BLaER1 (cell line): Measurements from ENCODE around the gene FBXL4.

Experiments used
- H3K27ac ChIP-seq: shearing (Covaris generic); formaldehyde crosslinking; 2 replicates; pipeline ENCODE4 v1.8.1; 2022
- H3K27me3 ChIP-seq: shearing (Covaris generic); formaldehyde crosslinking; 2 replicates; pipeline ENCODE4 v1.8.1; 2022
- H3K36me3 ChIP-seq: shearing (Covaris generic); formaldehyde crosslinking; 2 replicates; pipeline ENCODE4 v1.8.1; 2022
- H3K4me1 ChIP-seq: shearing (Covaris generic); formaldehyde crosslinking; 2 replicates; pipeline ENCODE4 v1.8.1; 2022
- H3K4me2 ChIP-seq: shearing (Covaris generic); formaldehyde crosslinking; 2 replicates; pipeline ENCODE4 v1.8.1; 2022
- H3K4me3 ChIP-seq: shearing (Covaris generic); formaldehyde crosslinking; 2 replicates; pipeline ENCODE4 v1.8.1; 2022
- H3K9ac ChIP-seq: shearing (Covaris generic); formaldehyde crosslinking; 2 replicates; pipeline ENCODE4 v1.8.1; 2022
- H3K9me3 ChIP-seq: shearing (Covaris generic); formaldehyde crosslinking; 2 replicates; pipeline ENCODE4 v1.8.1; 2022
- H4K20me1 ChIP-seq: shearing (Covaris generic); formaldehyde crosslinking; 2 replicates; pipeline ENCODE4 v1.8.1; 2022
- Cebpa-rat ChIP-seq: shearing (Covaris generic); IDR thresholded peaks from 2 replicates; pipeline ENCODE4 v1.8.1; 2022

FBXL4 gene

GRCh38 chr6:98864497-98864896, 83.2 kb downstream of the FBXL4 start:
- Histone ChIP-seq H3K4me1 (no peaks in the 10 kb centered on the region), H3K9ac (no peak overlapping the region), H3K36me3 (peaks cover 5% of the 10 kb centered on the region; the same call in 1 of the 2 replicates), H3K4me2 (no peak overlapping the region), H3K4me3 (no peak overlapping the region), H4K20me1 (no peaks in the 10 kb centered on the region), H3K9me3 (no peaks in the 10 kb centered on the region; the same call in 1 of the 2 replicates), H3K27ac (no peak overlapping the region), H3K27me3 (no peaks in the 10 kb centered on the region)
- TF ChIP-seq Cebpa-rat = no peak

GRCh38 chr6:98848539-98849242, 99.1 kb downstream of the FBXL4 start:
- TF ChIP-seq Cebpa-rat = no peak

GRCh38 chr6:98847779-98848538, 99.8 kb downstream of the FBXL4 start:
- Histone ChIP-seq H3K4me2 (no peak overlapping the region), H3K27ac (no peak overlapping the region), H3K9ac (no peak overlapping the region), H3K4me3 (no peak overlapping the region), H3K9me3 (no peaks in the 10 kb centered on the region; the same call in 1 of the 2 replicates), H3K36me3 (no peaks in the 10 kb centered on the region), H4K20me1 (peaks cover 66% of the 10 kb centered on the region), H3K27me3 (peaks cover 73% of the 10 kb centered on the region), H3K4me1 (peaks cover 9% of the 10 kb centered on the region; the same call in 1 of the 2 replicates)
- no peak for TF ChIP-seq Cebpa-rat

More at GRCh38 chr6:98848539-98849242, 99.1 kb downstream of the FBXL4 start:
- Histone ChIP-seq H3K9ac (no peak overlapping the region), H3K27me3 (peaks cover 65% of the 10 kb centered on the region), H3K9me3 (no peaks in the 10 kb centered on the region; the same call in 1 of the 2 replicates), H3K4me2 (no peak overlapping the region), H3K4me3 (no peak overlapping the region), H3K27ac (no peak overlapping the region), H3K36me3 (no peaks in the 10 kb centered on the region), H4K20me1 (peaks cover 59% of the 10 kb centered on the region), H3K4me1 (peaks cover 9% of the 10 kb centered on the region; the same call in 1 of the 2 replicates)

GRCh38 chr6:98847416-98847778, 100.3 kb downstream of the FBXL4 start:
- no peak overlapping the region for H3K9ac ChIP-seq
- H3K27ac ChIP-seq = no peak overlapping the region
- peaks cover 78% of the 10 kb centered on the region for H3K27me3 ChIP-seq
- peaks cover 72% of the 10 kb centered on the region for H4K20me1 ChIP-seq
- H3K4me1 ChIP-seq = peaks cover 9% of the 10 kb centered on the region; the same call in 1 of the 2 replicates
- no peak overlapping the region for H3K4me3 ChIP-seq
- H3K4me2 ChIP-seq = no peak overlapping the region
- no peaks in the 10 kb centered on the region for H3K36me3 ChIP-seq
- H3K9me3 ChIP-seq = no peaks in the 10 kb centered on the region; the same call in 1 of the 2 replicates
- no peak for TF ChIP-seq Cebpa-rat

GRCh38 chr6:98846021-98846380, 101.7 kb downstream of the FBXL4 start:
- TF ChIP-seq Cebpa-rat = no peak
- Histone ChIP-seq H3K4me3 (no peak overlapping the region), H3K27me3 (peaks cover 92% of the 10 kb centered on the region), H3K27ac (no peak overlapping the region), H3K4me2 (no peak overlapping the region), H3K36me3 (no peaks in the 10 kb centered on the region), H3K4me1 (peaks cover 9% of the 10 kb centered on the region; the same call in 1 of the 2 replicates), H3K9ac (no peak overlapping the region), H4K20me1 (peaks cover 86% of the 10 kb centered on the region), H3K9me3 (no peaks in the 10 kb centered on the region; the same call in 1 of the 2 replicates)

GRCh38 chr6:98845211-98846020, 102.3 kb downstream of the FBXL4 start:
- no peak for TF ChIP-seq Cebpa-rat
- H3K9me3 ChIP-seq = no peaks in the 10 kb centered on the region; the same call in 1 of the 2 replicates
- H3K4me3 ChIP-seq = peak overlapping the region; percentile 48
- H3K9ac ChIP-seq = no peak overlapping the region
- H3K4me1 ChIP-seq = peaks cover 9% of the 10 kb centered on the region; the same call in 1 of the 2 replicates
- H3K36me3 ChIP-seq = no peaks in the 10 kb centered on the region
- peak overlapping the region; percentile 66 for H3K4me2 ChIP-seq
- H3K27me3 ChIP-seq = peaks cover 98% of the 10 kb centered on the region
- H4K20me1 ChIP-seq = peaks cover 92% of the 10 kb centered on the region
- H3K27ac ChIP-seq = no peak overlapping the region

- Histone ChIP-seq H3K27me3 (peaks cover 100% of the 10 kb centered on the region), H3K9ac (no peak overlapping the region), H3K27ac (no peak overlapping the region), H4K20me1 (peaks cover 100% of the 10 kb centered on the region), H3K4me3 (peak overlapping the region; percentile 48), H3K9me3 (no peaks in the 10 kb centered on the region; the same call in 1 of the 2 replicates), H3K36me3 (no peaks in the 10 kb centered on the region), H3K4me2 (peak overlapping the region; percentile 66), H3K4me1 (peaks cover 9% of the 10 kb centered on the region; the same call in 1 of the 2 replicates)
- TF ChIP-seq Cebpa-rat = no peak
Observed at GRCh38 chr6:98844244-98845210, 103.2 kb downstream of the FBXL4 start.

GRCh38 chr6:98843271-98844243, 104.2 kb downstream of the FBXL4 start:
- Histone ChIP-seq H4K20me1 (peaks cover 100% of the 10 kb centered on the region), H3K27ac (no peak overlapping the region), H3K4me2 (no peak overlapping the region), H3K4me3 (no peak overlapping the region), H3K27me3 (peaks cover 100% of the 10 kb centered on the region), H3K9ac (no peak overlapping the region), H3K4me1 (peaks cover 9% of the 10 kb centered on the region; the same call in 1 of the 2 replicates), H3K9me3 (no peaks in the 10 kb centered on the region; the same call in 1 of the 2 replicates), H3K36me3 (no peaks in the 10 kb centered on the region)
- no peak for TF ChIP-seq Cebpa-rat
